Central memory CD8-positive, alpha-beta T cell (primary cell): ENCODE data around the gene SLC12A6.

Source experiments
- ATAC-seq: fragments of 150-1000 bp; cut with Tn5 transposase; replicated peaks from 2 replicates; pipeline ENCODE4 v1.10.0; 2022; ENCODE audit warnings: mild to moderate bottlenecking, moderate FRiP score, moderate number of reproducible peaks; ENCODE audit not compliant: poor library complexity, severe bottlenecking; ENCODE audit errors: extremely low read depth
- DNase-seq, 2 donors: peaks; one replicate each; pipeline ENCODE4 v3.0.0; 2021; ENCODE audit warnings: low spot score in 2 of 2
- H3K27ac Mint-ChIP-seq: one replicate; pipeline ENCODE4 v1.8.0; 2022; ENCODE audit warnings: low read depth, mild to moderate bottlenecking, moderate library complexity, mixed read lengths
- H3K27me3 Mint-ChIP-seq: one replicate; pipeline ENCODE4 v1.8.0; 2022; ENCODE audit warnings: mixed read lengths
- H3K36me3 Mint-ChIP-seq: one replicate; pipeline ENCODE4 v1.8.0; 2022; ENCODE audit warnings: mild to moderate bottlenecking, moderate library complexity, mixed read lengths; ENCODE audit not compliant: insufficient read depth
- H3K4me1 Mint-ChIP-seq: one replicate; pipeline ENCODE4 v1.8.0; 2022; ENCODE audit warnings: mixed read lengths
- H3K4me3 Mint-ChIP-seq: one replicate; pipeline ENCODE4 v1.8.0; 2022; ENCODE audit warnings: mild to moderate bottlenecking, moderate library complexity, mixed read lengths
- H3K9me3 Mint-ChIP-seq: one replicate; pipeline ENCODE4 v1.8.0; 2022; ENCODE audit warnings: mixed read lengths

The SLC12A6 gene

GRCh38 chr15:34262362-34262761 lies 75.2 kb downstream of the SLC12A6 start:
- H3K27ac Mint-ChIP-seq: no peak overlapping the region
- ATAC-seq: no peak
- no peaks in the 10 kb centered on the region for H3K4me1 Mint-ChIP-seq
- peaks cover 8% of the 10 kb centered on the region for H3K36me3 Mint-ChIP-seq
- no peaks in the 10 kb centered on the region for H3K9me3 Mint-ChIP-seq
- DNase-seq: no peak
- no peak overlapping the region for H3K4me3 Mint-ChIP-seq
- H3K27me3 Mint-ChIP-seq: no peaks in the 10 kb centered on the region

- H3K36me3 Mint-ChIP-seq: peaks cover 21% of the 10 kb centered on the region
- H3K27ac Mint-ChIP-seq: no peak overlapping the region
- no peaks in the 10 kb centered on the region for H3K4me1 Mint-ChIP-seq
- DNase-seq (no peak), ATAC-seq (no peak)
- H3K9me3 Mint-ChIP-seq: no peaks in the 10 kb centered on the region
- no peak overlapping the region for H3K4me3 Mint-ChIP-seq
- no peaks in the 10 kb centered on the region for H3K27me3 Mint-ChIP-seq
Measured at GRCh38 chr15:34259566-34259965, 78.0 kb downstream of the SLC12A6 start.

GRCh38 chr15:34258151-34258550 lies 79.4 kb downstream of the SLC12A6 start:
- Mint-ChIP-seq H3K27ac (no peak overlapping the region), H3K36me3 (peaks cover 25% of the 10 kb centered on the region), H3K4me1 (no peaks in the 10 kb centered on the region), H3K4me3 (no peak overlapping the region), H3K27me3 (no peaks in the 10 kb centered on the region), H3K9me3 (no peaks in the 10 kb centered on the region)
- ATAC-seq (no peak), DNase-seq (no peak)

GRCh38 chr15:34252545-34252944 lies 85.0 kb downstream of the SLC12A6 start:
- H3K36me3 Mint-ChIP-seq: peaks cover 34% of the 10 kb centered on the region
- no peak for ATAC-seq

GRCh38 chr15:34248190-34248589 lies 89.4 kb downstream of the SLC12A6 start:
- no peaks in the 10 kb centered on the region for H3K27me3 Mint-ChIP-seq
- H3K4me3 Mint-ChIP-seq: no peak overlapping the region
- ATAC-seq: no peak
- no peak for DNase-seq
- peaks cover 16% of the 10 kb centered on the region for H3K36me3 Mint-ChIP-seq
- H3K9me3 Mint-ChIP-seq: no peaks in the 10 kb centered on the region
- no peak overlapping the region for H3K27ac Mint-ChIP-seq
- H3K4me1 Mint-ChIP-seq: no peaks in the 10 kb centered on the region

More at GRCh38 chr15:34252545-34252944, 85.0 kb downstream of the SLC12A6 start:
- no peaks in the 10 kb centered on the region for H3K4me1 Mint-ChIP-seq
- H3K4me3 Mint-ChIP-seq: no peak overlapping the region
- H3K27ac Mint-ChIP-seq: no peak overlapping the region
- no peak for DNase-seq
- H3K9me3 Mint-ChIP-seq: no peaks in the 10 kb centered on the region
- no peaks in the 10 kb centered on the region for H3K27me3 Mint-ChIP-seq

GRCh38 chr15:34246276-34246976 lies 91.2 kb downstream of the SLC12A6 start:
- Mint-ChIP-seq H3K4me1 (no peaks in the 10 kb centered on the region), H3K4me3 (no peak overlapping the region), H3K27ac (no peak overlapping the region), H3K36me3 (peaks cover 8% of the 10 kb centered on the region), H3K9me3 (no peaks in the 10 kb centered on the region), H3K27me3 (no peaks in the 10 kb centered on the region)
- DNase-seq (no peak), ATAC-seq (no peak)

GRCh38 chr15:34243226-34243625 lies 94.4 kb downstream of the SLC12A6 start:
- H3K27me3 Mint-ChIP-seq: no peaks in the 10 kb centered on the region
- H3K36me3 Mint-ChIP-seq: peaks cover 4% of the 10 kb centered on the region
- H3K27ac Mint-ChIP-seq: no peak overlapping the region
- no peak overlapping the region for H3K4me3 Mint-ChIP-seq
- no peaks in the 10 kb centered on the region for H3K9me3 Mint-ChIP-seq
- ATAC-seq (no peak), DNase-seq (no peak)
- no peaks in the 10 kb centered on the region for H3K4me1 Mint-ChIP-seq

GRCh38 chr15:34242331-34242710 lies 95.3 kb downstream of the SLC12A6 start:
- Mint-ChIP-seq H3K9me3 (no peaks in the 10 kb centered on the region), H3K36me3 (peaks cover 10% of the 10 kb centered on the region), H3K4me1 (no peaks in the 10 kb centered on the region), H3K27me3 (no peaks in the 10 kb centered on the region), H3K4me3 (no peak overlapping the region), H3K27ac (no peak overlapping the region)
- DNase-seq (no peak), ATAC-seq (no peak)

- no peaks in the 10 kb centered on the region for H3K27me3 Mint-ChIP-seq
- no peak for ATAC-seq
- H3K9me3 Mint-ChIP-seq: no peaks in the 10 kb centered on the region
- DNase-seq: no peak
- H3K27ac Mint-ChIP-seq: no peak overlapping the region
- H3K36me3 Mint-ChIP-seq: peaks cover 11% of the 10 kb centered on the region
- no peaks in the 10 kb centered on the region for H3K4me1 Mint-ChIP-seq
- no peak overlapping the region for H3K4me3 Mint-ChIP-seq
Measured at GRCh38 chr15:34241376-34242330, 95.9 kb downstream of the SLC12A6 start.

- Mint-ChIP-seq H3K4me1 (no peaks in the 10 kb centered on the region), H3K27ac (no peak overlapping the region), H3K9me3 (no peaks in the 10 kb centered on the region), H3K4me3 (no peak overlapping the region), H3K27me3 (no peaks in the 10 kb centered on the region), H3K36me3 (peaks cover 18% of the 10 kb centered on the region)
- no peak for DNase-seq
- ATAC-seq: no peak
Measured at GRCh38 chr15:34240537-34240936, 97.0 kb downstream of the SLC12A6 start.

- H3K36me3 Mint-ChIP-seq: peaks cover 25% of the 10 kb centered on the region
- DNase-seq: no peak
- H3K27ac Mint-ChIP-seq: no peak overlapping the region
- no peak for ATAC-seq
- no peak overlapping the region for H3K4me3 Mint-ChIP-seq
- no peaks in the 10 kb centered on the region for H3K9me3 Mint-ChIP-seq
- H3K4me1 Mint-ChIP-seq: no peaks in the 10 kb centered on the region
- no peaks in the 10 kb centered on the region for H3K27me3 Mint-ChIP-seq
Measured at GRCh38 chr15:34239151-34239808, 98.3 kb downstream of the SLC12A6 start.

GRCh38 chr15:34233614-34234013 lies 104.0 kb downstream of the SLC12A6 start:
- Mint-ChIP-seq H3K4me1 (no peaks in the 10 kb centered on the region), H3K27me3 (no peaks in the 10 kb centered on the region), H3K9me3 (no peaks in the 10 kb centered on the region), H3K4me3 (no peak overlapping the region), H3K36me3 (peaks cover 44% of the 10 kb centered on the region), H3K27ac (no peak overlapping the region)
- DNase-seq (no peak), ATAC-seq (no peak)
